OCI-LY7 (cell line): ENCODE data around the gene BPTF.

Experiments used
- EZH2phosphoT487 ChIP-seq: fragments of 200-600 bp; sonication (generic); IDR thresholded peaks from 2 replicates; pipeline ENCODE4 v1.6.1; 2018; ENCODE audit warnings: low read depth, borderline replicate concordance, mild to moderate bottlenecking, mixed run types, antibody characterized with exemption, low read length, moderate library complexity, mixed read lengths
- TF ChIP-seq, protein P1 (sequence below): fragments of 200-600 bp; sonication (generic); conservative IDR thresholded peaks from 2 replicates; pipeline ENCODE4 v1.5.1; 2014; ENCODE audit warnings: mild to moderate bottlenecking, antibody characterized with exemption, low read length, moderate library complexity, mixed read lengths

DNA sequence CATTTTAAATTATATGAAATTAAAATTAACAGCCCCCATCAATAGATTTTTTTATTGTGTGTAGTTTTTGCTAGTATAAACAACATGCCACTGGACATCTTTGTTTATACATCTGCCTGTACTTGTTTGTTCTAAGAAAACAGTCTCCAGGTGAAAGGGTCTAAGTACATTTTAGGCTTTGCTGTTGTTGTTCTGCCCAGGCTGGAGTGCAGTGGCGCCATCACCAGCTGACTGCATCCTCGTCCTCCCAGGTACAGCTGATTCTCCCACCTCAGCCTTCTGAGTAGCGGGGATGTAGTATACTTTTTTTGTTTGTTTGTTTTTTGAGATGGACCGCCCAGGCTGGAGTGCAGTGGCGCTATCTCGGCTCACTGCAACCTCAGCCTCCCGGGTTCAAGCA, 145.5 kb downstream of the BPTF start:
- TF ChIP-seq, protein P1, sequence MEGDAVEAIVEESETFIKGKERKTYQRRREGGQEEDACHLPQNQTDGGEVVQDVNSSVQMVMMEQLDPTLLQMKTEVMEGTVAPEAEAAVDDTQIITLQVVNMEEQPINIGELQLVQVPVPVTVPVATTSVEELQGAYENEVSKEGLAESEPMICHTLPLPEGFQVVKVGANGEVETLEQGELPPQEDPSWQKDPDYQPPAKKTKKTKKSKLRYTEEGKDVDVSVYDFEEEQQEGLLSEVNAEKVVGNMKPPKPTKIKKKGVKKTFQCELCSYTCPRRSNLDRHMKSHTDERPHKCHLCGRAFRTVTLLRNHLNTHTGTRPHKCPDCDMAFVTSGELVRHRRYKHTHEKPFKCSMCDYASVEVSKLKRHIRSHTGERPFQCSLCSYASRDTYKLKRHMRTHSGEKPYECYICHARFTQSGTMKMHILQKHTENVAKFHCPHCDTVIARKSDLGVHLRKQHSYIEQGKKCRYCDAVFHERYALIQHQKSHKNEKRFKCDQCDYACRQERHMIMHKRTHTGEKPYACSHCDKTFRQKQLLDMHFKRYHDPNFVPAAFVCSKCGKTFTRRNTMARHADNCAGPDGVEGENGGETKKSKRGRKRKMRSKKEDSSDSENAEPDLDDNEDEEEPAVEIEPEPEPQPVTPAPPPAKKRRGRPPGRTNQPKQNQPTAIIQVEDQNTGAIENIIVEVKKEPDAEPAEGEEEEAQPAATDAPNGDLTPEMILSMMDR, result no peak
- TF ChIP-seq EZH2phosphoT487, result no peak
